Ishikawa (cell line): ENCODE results near the gene TMEM14A.

Source experiments
- CEBPB ChIP-seq: IDR thresholded peaks from 2 replicates; pipeline ENCODE4 v1.6.1; 2012
- CREB1 ChIP-seq: IDR thresholded peaks from 2 replicates; pipeline ENCODE4 v1.6.1; 2012; ENCODE audit warnings: low read depth
- EGR1 ChIP-seq: IDR thresholded peaks from 2 replicates; pipeline ENCODE4 v1.6.1; 2012
- EP300 ChIP-seq: IDR thresholded peaks from 2 replicates; pipeline ENCODE4 v1.6.1; 2012; ENCODE audit warnings: borderline replicate concordance
- FOXM1 ChIP-seq: IDR thresholded peaks from 2 replicates; pipeline ENCODE4 v1.6.1; 2012; ENCODE audit warnings: low read depth, borderline replicate concordance
- MAX ChIP-seq: IDR thresholded peaks from 2 replicates; pipeline ENCODE4 v1.6.1; 2012
- NFIC ChIP-seq: IDR thresholded peaks from 2 replicates; pipeline ENCODE4 v1.6.1; 2012
- RAD21 ChIP-seq: IDR thresholded peaks from 2 replicates; pipeline ENCODE4 v1.6.1; 2012; ENCODE audit warnings: low read depth
- REST ChIP-seq: IDR thresholded peaks from 2 replicates; pipeline ENCODE4 v1.6.1; 2012; ENCODE audit warnings: low read depth, mild to moderate bottlenecking
- TAF1 ChIP-seq: IDR thresholded peaks from 2 replicates; pipeline ENCODE4 v1.6.1; 2012; ENCODE audit warnings: low read depth, mild to moderate bottlenecking
- TCF12 ChIP-seq: IDR thresholded peaks from 2 replicates; pipeline ENCODE4 v1.6.1; 2012; ENCODE audit warnings: low read depth
- TEAD4 ChIP-seq: IDR thresholded peaks from 2 replicates; pipeline ENCODE4 v1.6.1; 2012
- USF1 ChIP-seq: IDR thresholded peaks from 2 replicates; pipeline ENCODE4 v1.6.1; 2012
- YY1 ChIP-seq: IDR thresholded peaks from 2 replicates; pipeline ENCODE4 v1.6.1; 2012; ENCODE audit warnings: low read depth
- ZBTB7A ChIP-seq: IDR thresholded peaks from 2 replicates; pipeline ENCODE4 v1.6.1; 2012; ENCODE audit warnings: low read depth

The TMEM14A gene

GRCh38 chr6:52670502-52671409, at the start of gene TMEM14A:
Gene TMEM14A (plus strand): TSS chr6:52671113. CDS start chr6:52677103, 5,990 bp downstream.
- TF ChIP-seq TAF1 (peak; percentile 62; the same call in 1 of the 2 replicates), TCF12 (peak; percentile 44; the same call in 1 of the 2 replicates), MAX (peak; percentile 54; the same call in 1 of the 2 replicates), YY1 (peak; percentile 42; the same call in 1 of the 2 replicates), TEAD4 (no peak), REST (no peak)

GRCh38 chr6:52621631-52622030, 49.3 kb upstream of the TMEM14A start:
- TF ChIP-seq CREB1 (no peak), MAX (no peak), REST (no peak), TEAD4 (no peak), FOXM1 (no peak), ZBTB7A (no peak), CEBPB (no peak)

- TF ChIP-seq CREB1 (no peak), EP300 (no peak), ZBTB7A (no peak), REST (no peak), TCF12 (no peak), CEBPB (no peak), TAF1 (no peak), NFIC (no peak), MAX (no peak)
These were observed 48.1 kb upstream of the TMEM14A start for GRCh38 chr6:52622810-52623209.

- TF ChIP-seq TAF1, result no peak
- no peak for TF ChIP-seq REST
- no peak for TF ChIP-seq CREB1
- no peak for TF ChIP-seq EP300
- no peak for TF ChIP-seq TEAD4
- no peak for TF ChIP-seq FOXM1
- no peak for TF ChIP-seq MAX
- TF ChIP-seq ZBTB7A, result no peak
- TF ChIP-seq TCF12, result no peak
- TF ChIP-seq NFIC, result no peak
- TF ChIP-seq EGR1, result no peak
- TF ChIP-seq CEBPB, result no peak
- TF ChIP-seq USF1, result no peak
- no peak for TF ChIP-seq YY1
- no peak for TF ChIP-seq RAD21
These were observed 38.9 kb upstream of the TMEM14A start for GRCh38 chr6:52632011-52632410.
